Effector CD4-positive, alpha-beta T cell (primary cell): Measurements from ENCODE around the gene RCE1.

Experiments
- DNase-seq: peaks from one replicate; pipeline ENCODE4 v3.0.0-alpha.2; 2020

RCE1 gene

GRCh38 chr11:66870616-66871520 is 27.6 kb downstream of the RCE1 start:
- DNase-seq: no peak

GRCh38 chr11:66871521-66871901 is 28.3 kb downstream of the RCE1 start:
- DNase-seq: no peak

DNA sequence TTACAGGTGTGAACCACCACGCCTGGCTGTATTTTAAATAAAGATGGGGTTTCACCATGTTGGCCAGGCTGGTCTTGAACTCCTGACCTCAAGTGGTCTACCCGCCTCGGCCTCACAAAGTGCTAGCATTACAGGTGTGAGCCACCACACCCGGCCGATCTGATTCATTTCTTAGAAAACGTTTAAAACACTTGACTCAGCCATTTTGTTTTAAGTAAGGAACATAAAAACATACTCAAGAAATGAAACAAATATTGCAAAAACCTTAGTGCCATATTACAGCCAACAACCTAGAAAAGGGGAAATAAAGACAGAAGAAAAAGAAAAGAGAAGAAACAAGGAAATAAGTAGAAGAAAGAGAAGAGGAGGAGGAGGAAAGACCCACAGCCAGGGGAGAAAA is 31.0 kb downstream of the RCE1 start:
- no peak for DNase-seq

- DNase-seq: no peak
Observed at GRCh38 chr11:66875378-66875777, 32.1 kb downstream of the RCE1 start.

DNA sequence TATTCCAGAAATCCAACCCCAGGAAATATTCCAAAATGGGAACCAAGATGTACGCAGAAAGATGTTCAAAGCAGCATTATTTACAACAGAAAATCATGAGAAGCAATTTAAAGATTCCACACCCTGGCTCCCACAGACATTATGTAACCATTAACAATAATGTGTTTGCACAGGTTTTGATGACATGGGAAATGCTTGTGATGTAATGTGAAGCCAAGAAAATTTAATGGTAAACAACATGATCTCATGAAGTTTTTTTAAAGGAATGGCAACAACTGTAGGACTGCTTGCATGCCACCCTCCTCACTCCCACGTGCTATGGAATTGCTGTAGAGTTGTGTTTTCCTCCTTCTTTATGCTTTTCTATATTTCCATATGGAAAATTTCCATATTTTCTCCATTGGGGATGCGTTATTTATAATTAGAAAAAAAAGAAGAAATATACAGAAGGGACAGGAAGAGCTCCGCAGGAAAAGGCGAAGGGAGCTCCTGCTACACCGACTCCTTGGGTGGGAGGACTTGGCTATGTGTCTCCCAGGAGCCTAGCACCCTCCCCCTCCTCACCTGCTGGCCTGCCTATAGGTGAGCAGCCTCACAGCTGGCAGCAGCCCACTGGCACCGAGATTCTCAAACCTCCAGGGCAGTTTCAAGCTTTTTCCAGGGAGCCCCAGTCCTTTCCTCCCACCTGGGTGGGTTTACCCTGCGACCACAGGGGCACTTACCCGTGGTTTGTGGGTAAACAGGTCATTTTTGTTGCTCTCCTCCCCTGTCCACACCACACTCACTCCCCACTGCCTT is 34.5 kb downstream of the RCE1 start:
- DNase-seq: no peak

DNA sequence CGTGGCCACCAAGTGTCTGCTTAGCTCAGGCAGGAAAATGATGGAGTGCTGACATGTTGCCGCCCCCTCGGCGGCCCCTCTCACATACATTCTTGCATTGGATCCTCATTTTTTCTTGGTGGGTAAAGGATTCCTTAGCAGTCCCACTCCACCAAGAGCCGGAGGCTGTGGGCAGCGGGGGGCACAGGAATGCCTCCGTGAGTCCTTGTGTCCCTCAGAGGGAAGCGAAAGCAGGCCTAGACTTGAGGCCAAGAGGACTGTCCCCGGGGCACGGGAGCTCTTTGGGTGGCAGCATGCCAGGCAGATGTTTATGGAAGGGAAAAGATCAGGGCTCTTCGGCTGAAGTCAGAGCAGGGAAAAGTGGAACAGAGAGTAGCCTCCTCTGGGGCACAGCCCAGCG is 35.2 kb downstream of the RCE1 start:
- no peak for DNase-seq

DNA sequence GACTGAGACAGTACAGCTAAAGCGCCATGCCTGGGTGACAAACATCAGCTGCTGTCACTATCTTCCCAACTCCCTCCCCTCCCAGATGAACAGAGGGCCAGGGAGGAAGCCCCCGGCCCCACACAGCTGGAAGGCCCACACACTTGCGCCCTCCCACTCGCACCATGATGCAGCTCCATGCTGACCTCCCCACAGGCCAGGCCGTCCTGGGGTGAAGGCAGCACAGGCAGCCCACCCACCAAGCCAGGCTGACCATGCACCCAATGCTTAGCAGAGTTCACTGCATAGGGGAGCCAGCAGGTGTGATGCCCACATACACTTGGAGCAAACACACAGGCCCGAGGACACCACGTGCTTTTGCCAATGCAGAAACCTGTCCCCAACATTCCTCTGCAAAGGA is 35.8 kb downstream of the RCE1 start:
- DNase-seq: no peak

- DNase-seq: no peak
Observed at GRCh38 chr11:66879583-66879982, 36.3 kb downstream of the RCE1 start.

DNA sequence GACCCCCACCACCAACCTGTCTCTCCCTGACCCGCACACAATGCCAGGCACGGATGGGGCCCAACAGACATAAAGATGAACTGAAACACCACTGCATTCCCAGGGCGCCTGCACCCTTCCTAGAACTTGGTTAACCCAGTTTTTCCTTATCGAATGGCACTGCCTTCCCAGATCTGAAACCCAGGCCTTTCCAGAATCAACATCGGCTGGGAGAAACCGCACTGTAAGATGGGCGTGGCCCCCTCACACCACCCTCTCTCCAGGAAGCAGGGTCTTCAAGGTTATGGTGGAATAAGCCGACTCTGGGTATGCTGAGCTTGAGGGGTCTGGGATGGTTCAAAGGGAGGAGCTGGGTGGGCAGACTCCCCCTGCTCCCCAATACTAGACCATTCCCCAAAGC is 36.8 kb downstream of the RCE1 start:
- no peak for DNase-seq

DNA sequence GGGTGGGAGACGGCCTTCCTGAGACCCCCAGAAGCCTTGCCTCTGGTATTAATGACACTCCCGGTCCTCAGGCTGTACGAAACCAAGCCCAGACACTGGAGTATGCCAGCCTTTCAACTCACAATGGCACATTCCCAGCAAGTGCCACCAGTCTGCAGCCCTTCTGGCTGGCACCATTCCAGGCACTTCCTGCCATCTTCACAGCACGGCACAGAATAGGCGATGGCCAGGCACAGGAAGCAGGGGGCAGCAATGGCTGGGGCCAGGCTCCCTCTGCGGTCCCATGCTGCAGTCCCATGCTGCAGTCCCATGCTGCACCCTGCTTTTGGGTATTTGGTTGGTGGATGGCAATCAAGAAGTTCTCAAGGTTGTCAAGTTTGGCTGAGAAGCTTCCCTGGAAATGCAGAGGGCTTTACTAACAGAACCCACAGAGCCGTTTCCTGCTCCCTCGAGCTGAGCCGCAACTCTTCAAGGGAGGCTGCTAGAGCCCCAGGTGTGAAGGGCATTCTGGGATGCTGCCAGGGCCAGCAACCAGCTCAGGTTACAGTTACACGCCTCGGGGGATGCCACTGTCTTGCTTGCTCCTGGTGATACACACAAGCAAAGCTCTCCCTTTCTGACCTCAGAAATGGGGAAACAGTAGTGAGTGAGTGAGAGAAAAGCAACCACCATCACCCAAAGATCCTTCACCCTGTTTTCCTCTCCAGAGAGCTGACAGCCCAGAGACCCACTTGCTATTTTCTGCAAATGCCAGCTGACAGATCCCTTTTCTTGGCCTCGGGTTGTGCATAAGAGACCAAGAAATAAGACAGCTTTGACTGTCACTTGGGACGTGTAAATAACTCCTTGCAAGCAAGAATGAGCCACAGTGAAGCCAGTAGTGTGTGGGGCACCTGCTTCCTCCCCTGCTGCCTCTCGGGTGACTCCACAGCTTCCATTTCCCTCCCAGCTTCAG is 37.5 kb downstream of the RCE1 start:
- no peak for DNase-seq

GRCh38 chr11:66881451-66881835 is 38.2 kb downstream of the RCE1 start:
- DNase-seq: no peak

GRCh38 chr11:66881927-66882452 is 38.7 kb downstream of the RCE1 start:
- no peak for DNase-seq

DNA sequence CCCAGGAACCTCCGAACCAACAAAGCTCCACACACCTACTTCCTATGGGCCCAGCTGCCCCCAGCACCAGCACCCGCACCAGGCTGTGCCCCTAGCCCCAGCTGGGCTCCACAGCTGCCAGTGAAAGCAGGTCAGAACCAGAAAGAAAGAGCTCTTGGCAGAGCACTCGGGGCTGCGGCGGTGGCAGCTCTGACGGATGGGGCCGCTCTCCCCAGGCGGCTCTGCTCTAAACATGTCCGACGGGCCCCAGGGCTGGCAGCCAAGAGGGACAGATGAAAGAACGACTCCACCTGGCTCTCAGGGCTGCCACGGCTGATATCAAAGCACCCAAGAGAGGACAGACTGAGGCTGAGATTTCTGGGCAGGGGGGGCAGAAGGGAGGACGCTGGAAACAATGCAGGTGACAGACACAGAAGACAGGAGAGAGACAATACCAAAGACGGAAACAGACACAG is 39.3 kb downstream of the RCE1 start:
- DNase-seq: no peak

DNA sequence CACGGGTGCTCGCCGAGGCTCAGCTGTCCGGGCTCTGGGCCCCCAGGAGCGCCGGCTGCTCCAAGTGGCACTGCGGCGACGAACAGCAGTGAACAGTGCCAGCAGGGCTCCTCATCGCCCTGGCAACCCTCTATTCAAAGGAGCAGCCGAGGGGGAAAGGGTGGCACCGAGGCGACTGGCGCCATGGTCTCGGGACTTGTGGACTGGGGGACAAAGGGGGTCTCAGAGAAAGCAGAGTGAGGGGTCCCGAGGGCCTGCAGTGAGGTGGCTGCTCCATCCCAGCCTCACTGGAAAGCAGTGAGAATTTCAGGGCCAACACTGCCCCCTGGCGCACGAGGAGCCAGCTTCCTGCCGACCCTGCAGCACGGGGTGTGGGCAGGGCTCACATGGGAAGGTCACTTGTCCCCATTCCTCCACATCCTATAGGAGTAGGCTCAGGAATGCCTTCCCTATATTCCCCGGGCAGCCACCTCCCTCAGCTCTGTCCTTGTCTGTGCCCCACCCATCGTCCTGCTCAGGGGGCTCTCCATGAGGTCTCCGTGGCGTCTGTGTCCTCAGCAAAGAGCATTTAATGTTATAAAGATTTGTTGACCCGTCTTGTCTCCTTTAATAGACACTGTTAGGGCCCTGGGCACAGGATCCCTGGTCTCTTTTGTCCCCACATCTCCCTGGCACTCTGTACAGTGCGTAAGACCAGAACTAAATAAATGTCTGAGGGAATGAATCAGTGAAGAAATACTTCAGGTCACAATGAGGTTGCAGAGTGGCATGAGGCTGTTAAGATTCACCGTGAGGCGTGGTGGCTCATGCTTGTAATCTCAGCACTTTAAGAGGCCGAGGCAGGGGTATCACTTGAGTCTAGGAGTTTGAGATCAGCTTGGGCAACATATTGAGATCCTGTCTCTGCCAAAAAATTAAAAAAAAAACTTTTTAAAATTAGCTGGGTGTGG is 40.0 kb downstream of the RCE1 start:
- DNase-seq: peak; percentile 45

DNA sequence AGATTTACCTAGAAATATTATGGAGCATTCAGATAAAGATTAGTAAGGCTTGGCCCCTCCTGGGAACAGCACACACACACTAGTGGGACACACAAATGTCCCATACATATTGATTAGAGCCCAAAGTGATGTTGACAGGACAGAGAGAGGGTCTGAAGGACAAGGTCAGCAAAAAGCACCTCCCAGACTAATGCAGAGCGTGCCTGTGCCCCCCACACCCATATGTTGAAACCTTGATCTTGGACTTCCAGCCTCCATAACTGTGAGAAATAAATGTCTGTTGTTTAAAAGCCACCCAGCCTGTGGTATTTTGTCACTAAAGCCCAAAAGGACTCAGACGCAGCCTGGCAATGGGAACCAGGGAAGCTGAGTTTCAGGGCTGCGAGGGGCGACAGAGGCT is 41.2 kb downstream of the RCE1 start:
- no peak for DNase-seq

GRCh38 chr11:66885469-66885868 is 42.2 kb downstream of the RCE1 start:
- no peak for DNase-seq

- no peak for DNase-seq
Observed at GRCh38 chr11:66885950-66886440, 42.8 kb downstream of the RCE1 start.

GRCh38 chr11:66886671-66887221 is 43.5 kb downstream of the RCE1 start:
- no peak for DNase-seq

DNA sequence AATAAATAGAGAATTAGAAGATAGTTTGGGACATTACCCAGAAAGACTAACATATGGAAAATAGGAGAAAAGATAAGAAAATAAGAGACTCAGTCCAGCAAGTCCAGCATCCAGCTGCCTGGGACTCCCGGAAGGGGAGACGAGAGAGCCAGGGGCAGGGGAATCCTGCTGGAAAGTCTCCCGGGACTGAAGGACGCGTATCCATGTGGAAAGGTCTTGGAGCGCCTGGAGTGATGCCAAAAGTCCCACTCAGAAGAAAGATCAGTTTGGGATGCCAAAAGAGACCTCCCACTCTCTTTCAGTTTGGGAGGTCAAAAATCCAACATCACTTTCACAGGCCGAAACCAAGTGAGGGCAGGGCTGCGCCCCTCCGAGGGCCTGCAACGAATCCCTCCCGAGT is 44.3 kb downstream of the RCE1 start:
- no peak for DNase-seq

- DNase-seq: no peak
Observed at GRCh38 chr11:66888282-66888681, 45.0 kb downstream of the RCE1 start.

DNA sequence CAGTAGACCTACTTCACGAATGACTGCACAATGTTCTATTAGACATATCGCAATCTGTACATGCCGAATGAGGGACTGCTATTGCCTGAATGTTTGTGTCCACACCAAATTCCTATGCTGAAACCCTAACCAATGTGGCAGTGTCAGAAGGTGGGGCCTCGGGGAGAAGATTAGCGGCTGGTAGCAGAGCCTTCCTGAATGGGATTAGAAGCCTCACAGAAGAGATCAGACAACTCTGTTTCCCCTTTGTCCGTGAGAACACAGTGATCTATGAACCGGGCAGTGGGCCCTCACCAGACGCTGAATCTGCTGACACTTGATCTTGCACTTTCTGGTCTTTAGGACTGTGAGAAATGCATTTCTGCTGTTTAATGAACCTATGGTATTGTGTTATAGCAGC is 46.7 kb downstream of the RCE1 start:
- no peak for DNase-seq
